ENCODE data around the gene TLCD3B. TPM values are rescaled to one million over a fixed set of nuclear protein-coding genes. Genes with fewer than 3 reads are reported as not detected.
A peak's percentile ranks its signal among the peaks of the same experiment; 100 is the strongest.
"Not testable (repeated sequence)": the region's sequence is repeated elsewhere in the genome, so short reads cannot be mapped to it uniquely, and the experiment has no call there.

TLCD3B gene
- total RNA-seq, 1 donor from 2014 or later = not detected

DNA sequence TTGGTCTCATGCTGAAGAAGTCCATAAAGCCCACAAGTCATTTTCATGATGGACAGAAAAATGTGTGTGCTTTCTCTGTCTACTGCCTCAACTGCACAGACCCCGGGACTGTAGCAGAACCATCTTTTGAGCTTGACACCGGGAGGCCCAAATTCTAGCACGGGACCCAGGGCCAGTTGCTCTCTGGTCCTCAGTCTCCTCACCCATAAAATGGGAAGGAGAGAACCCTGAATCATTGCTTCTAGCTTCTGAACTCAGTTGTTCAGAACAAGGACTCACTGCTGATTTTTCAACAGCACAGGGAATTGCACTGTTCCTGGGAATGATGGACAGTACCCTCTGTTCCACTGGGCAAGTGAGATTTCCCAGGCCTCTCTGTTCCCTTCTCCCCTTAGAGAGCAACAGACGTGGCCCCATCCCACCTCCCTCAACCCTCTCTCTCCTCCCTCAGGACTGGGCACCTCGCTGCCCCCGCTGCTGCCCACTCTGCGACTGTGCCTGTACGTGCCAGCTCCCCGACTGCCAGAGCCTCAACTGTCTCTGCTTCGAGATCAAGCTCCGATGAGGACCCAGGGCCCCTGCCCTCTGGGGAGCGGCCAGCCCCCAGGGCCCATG lies 32.3 kb upstream of the TLCD3B start:
- no peak for DNase-seq (ENCODE audit: low spot score)

DNA sequence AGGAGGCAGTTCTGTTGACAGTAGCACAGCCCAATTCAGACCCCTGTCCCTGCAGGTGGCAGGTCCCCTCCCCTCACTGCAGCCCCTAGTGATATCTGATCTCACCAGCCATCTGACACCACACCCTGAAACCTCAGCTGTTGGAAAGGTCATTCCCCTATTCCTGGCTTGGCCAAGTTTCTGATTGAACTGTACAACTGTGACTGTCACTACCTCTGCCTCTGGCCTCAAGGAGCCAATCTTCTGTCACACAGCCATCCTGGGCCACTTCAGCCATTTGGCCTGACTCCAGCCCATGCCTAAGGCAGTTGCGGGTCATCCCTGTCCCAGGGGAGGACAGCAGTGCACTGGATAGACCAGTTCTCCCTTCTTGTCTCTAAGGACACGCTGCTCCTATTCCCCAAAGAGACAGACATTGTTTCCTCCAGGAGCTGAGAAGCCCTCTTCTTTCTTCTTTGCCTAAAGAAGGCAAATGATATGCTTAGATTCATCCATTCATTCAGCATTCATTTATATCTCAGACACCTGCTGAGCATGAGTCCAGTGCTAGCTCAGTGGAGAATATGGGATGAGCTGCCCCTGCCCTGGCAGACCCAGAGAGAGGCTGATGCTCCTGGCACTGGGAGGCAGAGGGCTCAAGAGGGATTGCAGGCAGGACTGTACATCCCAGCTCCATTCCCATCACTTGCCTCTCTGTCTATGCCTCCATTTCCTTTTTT lies 29.9 kb upstream of the TLCD3B start:
- DNase-seq (ENCODE audit: low spot score) = no peak

DNA sequence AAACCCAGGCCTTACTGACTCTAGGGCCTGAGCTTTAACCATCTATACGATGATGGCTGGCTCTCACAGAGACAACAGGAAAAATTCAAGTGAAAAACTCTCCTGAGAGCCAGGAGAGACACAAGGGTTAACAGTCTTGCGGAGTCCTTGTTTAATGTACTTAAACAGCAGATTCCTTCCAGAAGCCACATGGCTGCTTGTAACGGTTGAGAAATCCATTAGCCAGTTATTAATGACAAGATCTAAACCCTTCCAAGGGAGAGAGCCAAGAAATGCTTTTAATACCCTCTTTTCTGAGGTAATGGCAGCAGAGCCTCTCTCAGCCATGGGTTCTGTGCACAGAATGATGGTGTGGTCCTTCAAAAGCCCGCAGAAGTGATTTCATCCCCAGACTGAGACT lies 29.3 kb upstream of the TLCD3B start:
- peak; percentile 53 for DNase-seq (ENCODE audit: low spot score)

DNA sequence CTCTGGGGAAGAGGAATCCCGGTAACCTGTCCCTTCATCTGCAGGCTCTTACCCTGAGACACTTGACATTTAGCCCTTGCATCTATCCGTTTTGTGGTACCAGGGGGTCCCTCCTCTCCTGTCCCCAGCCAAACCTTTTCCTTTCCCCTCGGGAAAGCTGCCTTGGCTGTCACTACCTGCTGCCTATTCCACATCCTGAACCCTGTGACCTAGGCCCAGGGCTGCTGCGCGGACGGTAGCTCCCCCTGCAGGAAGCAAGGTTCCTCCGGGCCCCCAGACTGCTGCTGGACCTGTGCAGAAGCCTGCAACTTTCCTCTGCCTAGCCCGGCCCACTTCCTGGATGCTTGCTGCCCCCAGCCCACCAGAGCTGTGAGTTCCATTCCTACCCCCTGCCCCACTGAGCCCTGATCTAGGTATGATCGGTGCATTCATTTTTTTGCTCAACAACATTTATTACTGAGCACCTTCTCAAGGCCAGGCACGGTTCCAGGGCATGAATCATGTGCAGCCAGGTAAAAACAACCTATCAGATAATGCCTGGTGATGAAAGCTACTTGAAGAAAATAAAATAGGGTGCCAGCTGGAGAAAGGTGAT lies 24.0 kb upstream of the TLCD3B start:
- no peak for DNase-seq (ENCODE audit: low spot score)

DNA sequence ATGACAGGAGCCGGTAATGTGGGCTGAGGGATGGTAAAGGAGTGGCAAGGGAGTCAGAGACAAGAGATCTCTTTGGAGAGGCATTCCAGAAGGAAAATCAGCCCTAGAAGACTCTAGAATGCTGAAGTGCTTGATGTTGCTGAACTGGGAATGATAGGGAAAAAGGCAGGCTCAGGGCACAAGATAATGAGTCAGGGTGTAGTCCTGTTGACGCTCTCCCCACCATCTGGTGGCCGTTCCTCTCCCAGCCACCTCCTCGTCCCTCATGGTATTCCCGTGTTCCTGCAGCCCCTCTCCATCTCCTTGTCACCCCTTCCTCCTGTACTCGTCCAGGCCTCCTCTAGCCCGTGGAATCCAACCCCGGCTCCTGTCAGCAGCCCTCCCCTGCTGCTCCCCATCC lies 23.4 kb upstream of the TLCD3B start:
- no peak for DNase-seq (ENCODE audit: low spot score)

DNA sequence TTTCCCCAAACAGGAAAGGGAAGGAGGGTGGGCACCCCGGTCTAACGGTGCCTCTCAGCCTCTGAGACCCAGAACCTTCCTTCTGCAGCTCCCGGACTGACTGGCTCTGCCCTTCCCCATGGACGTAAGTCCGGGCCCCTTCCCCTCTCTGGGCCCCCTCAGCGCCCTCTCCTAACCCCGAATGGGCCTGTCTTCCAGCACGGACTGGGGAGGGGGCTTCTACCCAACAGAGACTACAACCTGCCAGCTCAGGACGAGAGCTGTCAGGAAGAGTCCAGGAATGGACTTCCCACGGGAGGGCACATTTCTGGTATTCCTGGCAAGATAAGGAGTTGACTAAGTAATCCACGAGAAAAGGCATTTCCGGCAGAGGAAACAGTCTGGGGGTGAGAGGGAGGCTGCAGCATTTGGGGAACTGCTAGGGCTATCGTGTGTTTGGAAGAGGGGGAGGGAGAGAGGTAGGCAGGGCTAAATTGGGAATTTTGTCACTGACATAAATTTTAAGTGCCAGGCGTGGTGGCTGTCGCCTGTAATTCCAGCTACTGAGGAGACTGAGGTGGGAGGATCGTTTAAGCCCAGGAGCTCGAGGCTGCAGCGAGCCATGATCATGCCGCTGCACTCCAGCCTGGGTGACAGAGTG lies 22.4 kb upstream of the TLCD3B start:
- DNase-seq (ENCODE audit: low spot score) = peak; percentile 52

DNA sequence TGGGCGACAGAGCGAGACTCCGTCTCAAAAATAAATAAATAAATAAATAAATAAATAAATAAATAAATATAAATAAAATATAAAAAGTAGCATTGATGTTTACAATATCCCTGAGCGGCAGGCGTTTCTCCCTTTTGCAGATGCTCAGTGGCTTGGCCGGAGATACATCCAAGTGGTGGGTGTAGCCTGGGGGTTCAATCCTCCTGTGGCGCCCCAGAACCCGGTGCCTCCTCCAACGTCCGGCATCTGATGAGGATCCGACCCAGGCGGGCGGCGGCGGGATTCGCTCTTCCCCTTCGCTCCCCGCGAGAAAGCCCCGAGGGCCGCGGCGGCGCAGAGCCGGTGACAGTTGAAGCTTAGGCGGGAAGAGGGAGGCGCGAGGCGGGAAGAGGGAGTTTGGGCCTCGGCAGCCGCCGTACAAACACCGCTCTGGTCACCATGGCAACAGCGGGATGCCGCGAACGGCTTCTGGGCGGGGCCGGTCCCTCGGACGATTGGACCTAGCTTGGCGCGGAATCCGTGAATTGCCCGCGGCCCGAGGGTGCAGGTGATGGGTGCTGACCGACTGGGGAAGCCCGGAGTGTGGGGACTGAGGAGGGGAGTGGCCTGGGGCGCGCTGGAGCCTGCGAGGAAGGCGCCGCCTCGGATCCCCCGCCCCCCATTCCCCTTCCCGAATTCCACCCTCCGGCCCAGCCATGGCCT lies 21.8 kb upstream of the TLCD3B start:
- DNase-seq (ENCODE audit: low spot score) = peak; percentile 89

DNA sequence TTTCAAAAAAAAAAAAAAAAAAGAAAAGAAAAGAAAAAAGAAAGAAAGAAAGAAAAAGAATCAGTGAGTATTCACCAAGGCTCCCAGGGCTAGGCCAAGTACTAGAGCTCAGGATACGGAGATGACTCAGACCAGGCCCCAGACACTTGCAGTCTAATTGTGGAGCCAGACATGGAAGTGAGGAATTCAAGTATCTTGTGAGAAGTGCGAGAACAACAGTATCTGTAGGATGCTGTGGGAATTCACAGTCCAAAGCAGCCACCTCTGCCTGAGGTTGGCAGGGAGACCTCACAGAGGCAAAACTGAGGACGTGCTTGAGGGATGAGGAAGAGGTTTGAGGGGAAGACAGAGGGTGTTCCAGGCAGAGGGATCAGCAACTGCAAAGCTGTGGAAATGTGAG lies 20.4 kb upstream of the TLCD3B start:
- peak; percentile 47 for DNase-seq (ENCODE audit: low spot score)

DNA sequence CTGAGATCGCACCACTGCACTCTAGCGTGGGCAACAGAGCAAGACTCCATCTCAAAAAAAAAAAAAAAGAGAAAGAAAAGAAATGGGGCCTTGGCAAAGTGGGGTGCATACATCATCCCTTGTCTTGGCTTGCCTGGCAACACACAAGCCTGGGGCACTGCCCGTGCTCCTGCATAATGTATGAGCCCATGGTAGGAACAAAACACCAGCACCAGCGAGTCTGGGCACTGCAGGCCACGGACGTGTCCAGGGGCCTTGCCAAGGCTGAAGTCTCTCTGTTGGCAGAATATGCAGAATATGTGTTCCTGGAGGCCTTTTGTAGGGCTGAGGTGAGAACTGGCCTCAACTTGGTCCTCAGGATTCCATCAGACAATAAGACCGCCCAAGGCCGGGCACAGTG lies 18.8 kb upstream of the TLCD3B start:
- no peak for DNase-seq (ENCODE audit: low spot score)

DNA sequence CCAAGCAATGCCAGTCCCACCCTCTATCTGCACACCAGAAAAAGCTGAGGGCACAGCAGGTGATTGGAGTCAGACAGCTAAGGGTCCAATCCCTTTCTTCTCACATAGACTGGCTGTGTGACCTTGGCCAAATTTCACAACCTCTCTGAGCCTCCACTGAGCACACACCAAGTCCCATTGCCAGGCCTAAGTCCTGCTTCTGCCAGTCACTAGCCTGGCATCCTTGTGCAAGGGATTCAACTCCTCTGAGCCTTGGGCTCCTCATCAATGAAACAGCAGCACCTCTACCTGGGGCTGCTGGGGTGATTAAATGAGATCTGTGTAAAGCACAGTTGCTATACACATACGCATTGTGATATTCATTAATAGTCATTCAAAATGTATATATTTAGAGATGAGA lies 15.5 kb upstream of the TLCD3B start:
- DNase-seq (ENCODE audit: low spot score) = no peak

DNA sequence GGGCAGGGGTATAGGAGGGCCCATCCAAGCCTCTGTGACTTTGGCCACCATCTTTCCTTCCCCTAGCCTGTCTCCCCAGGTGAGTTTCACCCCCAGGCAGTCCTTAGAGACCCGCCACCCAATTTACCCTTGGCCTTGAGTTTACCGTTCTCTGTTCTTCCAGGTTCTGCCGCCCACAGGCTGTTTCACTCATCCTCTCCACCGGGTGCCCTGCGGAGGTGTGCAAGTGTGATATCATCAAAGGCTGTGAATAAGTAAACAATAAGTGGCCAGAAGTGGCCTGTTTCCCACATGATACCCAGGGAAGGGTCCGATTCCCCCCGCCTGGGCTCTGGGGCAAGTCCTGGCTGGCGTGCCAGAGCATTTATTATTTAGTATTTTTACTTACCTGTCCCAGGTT lies 15.1 kb upstream of the TLCD3B start:
- no peak for DNase-seq (ENCODE audit: low spot score)

DNA sequence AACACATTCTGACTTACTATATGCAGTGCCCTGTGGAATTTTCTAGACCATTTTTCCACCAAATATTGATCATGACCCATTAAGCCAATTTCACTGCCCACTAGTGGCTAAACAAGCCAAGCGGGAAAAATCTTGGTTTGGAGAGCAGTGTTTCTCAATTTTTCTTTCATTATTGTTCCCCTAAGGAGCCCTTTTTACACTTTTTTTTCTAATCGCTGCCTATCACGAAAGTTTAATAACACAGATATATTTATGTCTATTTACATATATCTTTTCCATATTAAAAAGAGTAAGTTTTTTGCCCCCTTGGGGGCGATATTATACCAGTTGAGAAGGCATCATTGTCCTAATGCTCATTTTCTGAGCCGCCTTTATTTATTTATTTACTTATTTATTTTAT lies 10.8 kb upstream of the TLCD3B start:
- DNase-seq (ENCODE audit: low spot score) = peak; percentile 57

DNA sequence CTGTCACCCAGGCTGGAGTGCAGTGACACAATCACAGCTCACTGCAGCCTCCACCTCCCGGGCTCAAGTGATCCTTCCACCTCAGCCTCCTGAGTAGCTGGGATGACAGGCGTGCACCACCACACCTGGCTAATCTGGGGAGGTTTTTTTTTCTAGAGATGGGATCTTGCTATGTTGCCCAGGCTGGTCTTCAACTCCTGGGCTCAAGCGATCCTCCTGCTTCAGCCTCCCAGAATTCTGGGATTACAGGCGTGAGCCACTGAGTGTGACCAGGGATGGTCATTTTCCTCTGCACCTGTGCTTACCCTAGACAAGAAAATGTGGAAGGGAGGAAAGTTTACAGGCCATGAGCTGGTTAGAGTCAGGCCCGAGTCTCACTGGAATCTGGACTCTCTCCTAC lies 9.6 kb upstream of the TLCD3B start:
- DNase-seq (ENCODE audit: low spot score) = not testable (repeated sequence)

DNA sequence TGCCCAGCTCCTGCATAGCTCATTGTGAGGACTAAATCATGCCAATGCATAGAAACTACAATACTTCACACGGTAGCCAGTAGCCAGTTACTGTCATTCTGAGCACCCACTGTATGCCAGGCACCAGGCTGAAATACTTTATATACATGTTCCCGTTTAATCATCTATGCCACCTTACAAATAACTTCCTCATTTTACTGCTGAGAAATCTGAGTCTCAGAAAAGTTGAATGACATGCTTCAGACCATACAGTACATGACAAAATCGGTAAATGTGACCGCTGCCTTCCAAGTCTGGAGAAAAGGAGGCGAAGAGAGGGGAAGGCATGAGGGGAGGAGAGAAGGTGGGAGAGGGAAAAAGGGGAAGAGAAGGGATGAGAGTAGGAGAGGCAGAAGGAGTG lies 9.2 kb upstream of the TLCD3B start:
- no peak for DNase-seq (ENCODE audit: low spot score)

DNA sequence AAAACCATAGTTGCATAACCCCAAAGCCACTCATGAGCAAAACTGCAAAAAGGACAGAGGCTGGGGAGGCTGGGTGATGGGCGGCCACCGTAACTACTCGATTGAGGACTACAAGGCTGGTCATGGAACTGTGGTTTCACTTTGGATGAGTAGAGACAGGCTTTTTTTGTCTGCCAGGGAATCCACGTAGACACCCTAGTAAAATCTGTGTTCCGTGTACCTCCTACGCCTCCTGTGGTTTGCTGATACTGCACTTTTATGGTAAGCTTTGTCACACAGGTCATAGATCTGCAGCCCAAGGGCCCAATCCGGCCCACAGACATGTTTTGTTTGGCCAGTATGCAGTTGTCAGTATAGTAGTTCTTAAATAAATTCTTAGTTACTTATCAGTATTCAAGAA lies 2.2 kb upstream of the TLCD3B start:
- DNase-seq (ENCODE audit: low spot score) = no peak

DNA sequence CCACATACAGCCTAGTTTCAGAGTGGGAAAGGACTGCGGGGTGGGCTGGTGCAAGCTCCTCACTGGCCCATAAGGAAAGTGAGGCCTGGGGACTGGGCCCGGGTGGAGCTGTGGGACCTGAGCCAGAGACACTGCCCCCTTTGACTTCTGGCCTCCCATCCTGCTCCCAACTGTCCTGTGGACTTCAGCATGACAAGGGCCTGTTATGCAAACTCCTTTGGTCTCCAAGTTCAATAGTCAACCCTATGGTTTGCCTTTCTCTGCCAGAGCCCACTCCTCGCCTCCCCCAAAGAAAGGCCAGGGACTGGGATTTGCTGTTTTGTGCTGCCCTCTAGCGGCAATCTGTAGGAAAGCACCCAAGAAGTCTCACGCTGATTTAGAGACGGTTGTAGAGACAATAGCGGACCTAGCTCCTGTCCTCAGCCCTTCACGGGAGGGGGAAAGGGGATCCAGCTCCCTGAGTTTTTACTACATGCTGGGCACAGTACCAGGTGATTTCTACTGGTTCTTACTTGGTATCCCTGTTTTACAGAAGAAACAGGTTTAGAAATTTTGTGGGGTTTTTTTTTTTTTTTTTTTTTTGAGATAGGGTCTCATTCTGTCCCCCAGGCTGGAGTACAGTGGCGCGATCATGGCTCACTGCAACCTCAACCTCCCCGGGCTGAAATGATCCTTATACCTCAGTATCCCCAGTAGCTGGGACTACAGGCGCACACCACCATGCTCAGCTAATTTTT lies 1.2 kb upstream of the TLCD3B start:
- DNase-seq (ENCODE audit: low spot score) = peak; percentile 33

DNA sequence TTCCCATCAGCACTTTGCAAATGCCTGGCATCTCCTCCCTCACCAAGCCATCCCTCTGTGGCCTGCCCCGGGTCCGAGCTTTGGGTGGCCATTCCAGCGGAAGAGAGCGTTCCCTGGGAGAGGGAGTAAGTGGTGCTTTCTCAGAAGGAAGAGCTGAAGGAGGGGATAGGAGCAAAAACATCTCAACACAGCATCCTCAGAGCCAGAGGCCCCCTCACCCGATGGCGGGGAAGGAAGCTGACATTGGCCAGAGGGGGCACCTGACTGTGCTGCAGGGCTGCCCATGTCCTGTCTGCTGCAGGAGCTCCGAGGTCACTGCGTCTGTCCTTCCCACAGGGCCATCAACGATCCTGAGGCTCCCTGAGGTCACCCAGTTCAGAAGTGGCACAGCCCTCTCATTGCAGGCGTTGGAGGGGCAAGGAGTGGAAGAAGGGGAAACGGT lies 427 bp upstream of the TLCD3B start:
- no peak for DNase-seq (ENCODE audit: low spot score)

DNA sequence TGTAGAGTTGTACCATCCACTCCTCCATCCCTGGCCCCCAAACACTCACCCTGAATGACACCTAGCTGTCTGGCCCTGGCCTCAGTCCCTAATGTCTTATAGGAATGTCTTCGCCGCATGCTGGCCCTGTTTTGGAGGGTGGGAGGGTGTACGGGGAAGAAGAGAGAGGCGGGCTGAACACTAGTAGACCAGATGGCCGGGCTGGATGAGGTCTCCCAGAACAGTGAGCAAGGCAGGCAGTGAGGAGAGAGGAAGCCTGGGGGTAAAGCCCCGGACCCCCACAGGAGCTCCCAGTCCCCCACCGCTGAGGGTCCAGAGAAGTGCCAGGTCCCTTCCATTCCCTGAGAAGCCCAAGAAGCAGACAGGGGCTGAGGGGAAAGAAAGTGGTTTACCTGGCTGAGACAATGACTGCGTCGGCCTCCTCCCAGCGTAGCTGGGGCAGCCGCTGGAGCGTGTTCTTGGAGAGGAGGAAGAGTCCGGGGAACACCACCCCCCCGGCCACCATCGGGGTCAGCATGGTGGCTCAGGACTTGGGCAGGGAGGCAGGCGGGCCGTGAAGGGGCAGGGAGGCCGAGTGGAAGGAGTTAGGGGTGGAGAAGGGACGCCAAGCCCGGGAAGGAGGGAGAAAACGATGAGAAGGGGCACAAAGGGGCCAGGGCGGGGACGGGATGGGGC lies 923 bp downstream of the TLCD3B start:
- DNase-seq (ENCODE audit: low spot score) = no peak

DNA sequence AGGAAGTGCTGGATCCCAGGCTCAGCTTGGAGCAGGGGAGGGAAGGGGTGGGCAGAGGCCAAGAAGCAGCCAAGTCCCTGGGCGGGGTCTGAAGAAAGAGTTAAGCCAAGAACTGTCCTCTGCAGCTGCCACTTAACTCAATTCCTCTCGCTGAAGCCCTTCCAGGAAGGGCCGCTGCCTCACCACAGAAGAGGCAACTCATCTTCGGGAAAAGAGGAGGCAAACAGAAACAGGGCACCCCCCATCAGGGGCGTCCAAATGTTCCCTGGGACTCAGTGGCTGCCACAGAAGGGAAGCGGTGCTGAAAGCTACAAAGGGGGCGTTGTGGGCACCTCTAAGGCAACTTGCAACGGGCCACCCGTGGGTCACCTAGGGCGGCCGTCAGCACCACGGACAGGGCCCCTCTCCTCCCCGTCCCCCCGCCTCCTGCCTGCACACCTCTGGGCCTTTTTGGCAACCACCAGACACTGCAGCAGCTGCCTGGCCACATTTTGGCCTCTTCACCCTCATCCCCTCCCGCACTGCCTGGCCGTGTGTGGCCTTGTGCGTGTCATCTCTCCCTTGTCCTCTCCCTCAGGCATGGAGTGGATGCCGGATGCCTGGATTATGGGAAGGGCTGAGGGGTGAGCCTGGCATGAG lies 2.5 kb downstream of the TLCD3B start:
- no peak for DNase-seq (ENCODE audit: low spot score)
